Nephron (organoid): ENCODE measurements around the gene M1AP.

Experiments used
- H3K27ac Mint-ChIP-seq, 3 experiments: 2 replicates each; pipeline ENCODE4 v1.8.0; 2020; ENCODE audit warnings: mixed read lengths in 3 of 3, mild to moderate bottlenecking in 2 of 3, moderate library complexity in 1 of 3
- H3K27me3 Mint-ChIP-seq: 2 replicates; pipeline ENCODE4 v1.8.0; 2021; ENCODE audit warnings: low read depth, mild to moderate bottlenecking, moderate library complexity, mixed read lengths
- H3K36me3 Mint-ChIP-seq: 2 replicates; pipeline ENCODE4 v1.8.0; 2020; ENCODE audit warnings: low read depth, mixed read lengths
- H3K4me1 Mint-ChIP-seq: 2 replicates; pipeline ENCODE4 v1.8.0; 2020; ENCODE audit warnings: mixed read lengths
- H3K4me3 Mint-ChIP-seq, 3 experiments: 2 replicates each; pipeline ENCODE4 v1.8.0; 2020; ENCODE audit warnings: mild to moderate bottlenecking in 3 of 3, mixed read lengths in 3 of 3, moderate library complexity in 2 of 3
- H3K9me3 Mint-ChIP-seq: 2 replicates; pipeline ENCODE4 v1.8.0; 2020; ENCODE audit warnings: mixed read lengths
- CTCF ChIP-seq, 3 experiments: fragments of 200-600 bp; sonication (generic); IDR thresholded peaks; one replicate each; pipeline ENCODE4 v1.5.0; 2021; ENCODE audit warnings: antibody characterized with exemption in 3 of 3; ENCODE audit not compliant: unreplicated experiment in 3 of 3

Gene M1AP

GRCh38 chr2:74525717-74526648 is 122.1 kb downstream of the M1AP start, which contains the start of gene DQX1:
Gene DQX1 (minus strand): TSS chr2:74526231. CDS start chr2:74525729, 502 bp downstream.
- no peak for TF ChIP-seq CTCF (IDR thresholded peaks at IDR 0.05; ENCODE audit: unreplicated experiment in 3 of 3)
- Mint-ChIP-seq H3K9me3 (no peaks in the 10 kb centered on the region), H3K27ac (peak within 1 kb of the TSS in 1 of 3 experiments; percentile 61), H3K4me1 (peaks cover 17% of the 10 kb centered on the region), H3K27me3 (peaks cover 25% of the 10 kb centered on the region), H3K36me3 (peaks cover 24% of the 10 kb centered on the region), H3K4me3 (peak within 1 kb of the TSS; percentile 97 to 99 (median 99))

- Mint-ChIP-seq H3K9me3 (no peaks in the 10 kb centered on the region), H3K27ac (no peak overlapping the region), H3K4me1 (peaks cover 12% of the 10 kb centered on the region), H3K27me3 (peaks cover 34% of the 10 kb centered on the region), H3K36me3 (peaks cover 24% of the 10 kb centered on the region), H3K4me3 (peak overlapping the region in 1 of 3 experiments; percentile 57)
- TF ChIP-seq CTCF (IDR thresholded peaks at IDR 0.05; ENCODE audit: unreplicated experiment in 3 of 3): no peak
Measured at GRCh38 chr2:74524955-74525716, 123.0 kb downstream of the M1AP start.

- Mint-ChIP-seq H3K27me3 (peaks cover 45% of the 10 kb centered on the region), H3K36me3 (peaks cover 24% of the 10 kb centered on the region), H3K9me3 (no peaks in the 10 kb centered on the region), H3K4me3 (no peak overlapping the region), H3K4me1 (peaks cover 11% of the 10 kb centered on the region), H3K27ac (no peak overlapping the region)
- no peak for TF ChIP-seq CTCF (IDR thresholded peaks at IDR 0.05; ENCODE audit: unreplicated experiment in 3 of 3)
Measured at GRCh38 chr2:74524005-74524404, 124.1 kb downstream of the M1AP start.

- H3K36me3 Mint-ChIP-seq: peaks cover 19% of the 10 kb centered on the region
Measured at GRCh38 chr2:74522516-74522915, 125.6 kb downstream of the M1AP start.

GRCh38 chr2:74516650-74517049 is 131.5 kb downstream of the M1AP start:
- Mint-ChIP-seq H3K9me3 (no peaks in the 10 kb centered on the region), H3K4me1 (no peaks in the 10 kb centered on the region), H3K4me3 (peak overlapping the region in 1 of 3 experiments; percentile 12), H3K27ac (no peak overlapping the region), H3K36me3 (no peaks in the 10 kb centered on the region), H3K27me3 (peaks cover 99% of the 10 kb centered on the region)
- no peak for TF ChIP-seq CTCF (IDR thresholded peaks at IDR 0.05; ENCODE audit: unreplicated experiment in 3 of 3)

More at GRCh38 chr2:74522516-74522915, 125.6 kb downstream of the M1AP start:
- Mint-ChIP-seq H3K4me3 (no peak overlapping the region), H3K4me1 (no peaks in the 10 kb centered on the region), H3K27me3 (peaks cover 60% of the 10 kb centered on the region), H3K9me3 (no peaks in the 10 kb centered on the region), H3K27ac (no peak overlapping the region)
- no peak for TF ChIP-seq CTCF (IDR thresholded peaks at IDR 0.05; ENCODE audit: unreplicated experiment in 3 of 3)
